GM18868 (cell line): ENCODE measurements around the gene TAC4.
"Not testable (repeated sequence)": the region's sequence is repeated elsewhere in the genome, so short reads cannot be mapped to it uniquely, and the experiment has no call there.

Source experiments
- ATAC-seq: cut with Tn5 transposase; IDR thresholded peaks from one replicate; pipeline ENCODE4 v1.9.1; 2021; ENCODE audit warnings: mild to moderate bottlenecking, moderate library complexity; ENCODE audit not compliant: unreplicated experiment

TAC4 gene

DNA sequence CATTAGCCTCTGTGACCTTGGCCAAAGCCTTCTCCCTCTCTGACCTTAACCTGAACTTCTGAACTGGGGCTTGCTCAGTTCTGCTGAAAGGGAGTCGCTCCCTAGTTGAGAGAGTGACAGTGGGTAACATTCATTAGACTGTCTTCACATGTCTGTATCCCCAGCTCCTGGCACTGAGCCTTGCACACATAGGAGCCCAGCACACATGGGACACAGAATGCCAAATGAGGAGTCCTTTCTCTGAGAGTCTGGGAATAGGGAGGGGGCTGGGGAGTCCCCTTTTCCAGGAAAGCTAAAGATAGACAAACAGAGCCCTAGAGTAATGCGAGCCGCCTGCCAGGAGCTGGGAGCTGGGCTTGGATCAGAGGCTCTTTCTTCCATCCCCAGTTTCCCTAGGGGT is 2.5 kb downstream of the TAC4 start:
- ATAC-seq: no peak

DNA sequence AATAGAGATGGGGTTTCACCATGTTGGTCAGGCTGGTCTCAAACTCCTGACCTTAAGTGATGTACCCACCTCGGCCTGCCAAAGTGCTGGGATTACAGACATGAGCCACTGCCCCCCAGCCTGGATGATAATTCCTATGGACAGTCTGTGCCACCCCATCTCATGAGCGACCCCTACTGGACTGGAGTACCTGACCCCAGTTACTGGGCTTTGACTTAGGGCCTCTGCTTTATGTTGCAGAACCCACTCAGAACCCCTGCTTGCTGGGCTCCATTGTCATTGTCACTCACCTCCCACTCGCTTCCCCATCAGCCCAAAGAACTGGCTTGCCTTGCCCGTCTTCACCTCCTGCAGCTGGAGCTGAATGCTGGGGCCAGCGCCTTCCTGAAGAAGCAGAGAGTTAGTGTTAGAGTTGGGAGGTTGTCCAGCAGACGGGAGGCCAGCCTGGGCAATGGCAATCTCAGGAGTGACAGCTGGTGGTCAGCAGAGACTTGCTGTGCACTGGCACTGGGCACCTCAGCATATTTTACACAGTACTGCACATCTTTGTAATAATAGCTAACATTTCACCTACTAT is 4.0 kb downstream of the TAC4 start:
- ATAC-seq: no peak

DNA sequence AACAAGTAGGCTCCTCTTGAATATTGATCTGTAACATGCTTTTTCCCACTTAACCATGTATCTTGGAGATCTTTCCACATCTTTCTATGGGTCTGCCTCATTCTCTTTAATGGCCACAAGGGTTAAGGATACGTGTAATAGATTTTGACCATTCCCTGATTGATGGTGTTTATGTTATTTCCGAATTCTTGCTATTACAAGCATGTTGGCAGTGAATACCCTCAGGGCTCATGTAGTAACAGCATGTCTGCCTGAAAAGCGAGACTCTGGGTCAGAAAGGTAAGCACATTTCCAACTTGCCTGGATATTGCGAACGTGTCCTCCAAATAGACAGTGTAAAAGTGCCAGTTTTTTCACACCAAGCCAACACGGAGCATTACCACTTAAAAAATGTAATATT is 5.0 kb downstream of the TAC4 start:
- ATAC-seq: no peak

DNA sequence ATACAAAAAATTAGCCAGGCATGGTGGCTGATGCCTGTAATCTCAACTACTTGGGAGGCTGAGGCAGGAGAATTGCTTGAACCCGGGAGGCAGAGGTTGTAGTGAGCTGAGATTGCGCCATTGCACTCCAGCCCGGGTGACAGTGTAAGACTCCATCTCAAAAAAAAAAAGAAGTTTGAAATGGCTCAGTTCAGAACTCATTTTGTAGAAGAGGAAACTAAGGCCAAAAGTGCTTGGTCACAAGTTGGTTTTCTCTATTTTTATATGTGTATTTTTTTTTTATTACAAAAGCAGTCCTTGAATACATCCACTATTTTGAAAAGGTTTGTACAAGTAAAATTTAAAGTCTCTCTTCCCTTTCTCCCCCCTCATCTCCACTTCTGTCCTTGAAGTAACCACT is 5.5 kb downstream of the TAC4 start:
- no peak for ATAC-seq

DNA sequence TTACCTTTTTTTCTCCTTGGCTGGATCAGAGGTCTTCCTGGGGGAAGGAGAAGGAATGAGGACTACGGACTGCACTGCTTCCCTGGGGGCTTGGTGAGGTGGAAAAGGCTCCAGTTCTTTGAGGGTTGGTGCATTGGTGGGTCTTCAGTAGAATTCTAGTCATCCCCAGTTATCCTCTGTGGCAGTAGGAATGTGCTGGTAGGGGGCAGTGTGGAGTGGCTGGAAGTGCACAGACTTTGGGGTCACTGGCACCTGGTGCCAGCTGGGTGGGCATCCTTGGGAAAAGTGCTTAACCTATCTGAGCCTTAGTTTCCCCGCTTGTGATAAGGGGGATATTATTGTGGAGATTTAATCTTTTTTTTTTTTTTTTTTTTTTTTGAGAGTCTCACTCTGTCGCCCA is 6.3 kb downstream of the TAC4 start:
- no peak for ATAC-seq

DNA sequence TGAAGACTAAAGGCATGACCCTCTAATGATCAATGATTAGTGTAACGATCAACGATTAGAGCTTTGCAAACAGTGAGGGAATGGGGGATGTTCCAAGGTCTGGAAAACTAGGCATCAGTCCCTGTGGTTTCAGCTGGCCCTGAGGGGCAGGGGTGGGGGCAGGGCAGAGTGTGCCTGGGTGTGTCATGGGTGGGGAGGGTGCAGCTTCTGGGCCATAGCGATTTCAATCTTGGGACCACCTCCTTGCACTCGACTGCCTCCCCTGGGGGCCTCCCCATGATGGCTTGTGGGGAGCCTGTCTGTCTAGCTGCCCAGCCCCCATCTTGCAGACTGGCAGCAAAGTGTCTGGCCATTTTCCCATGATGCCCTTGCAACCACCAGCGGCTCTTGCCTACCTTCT is 8.4 kb downstream of the TAC4 start:
- ATAC-seq: no peak

DNA sequence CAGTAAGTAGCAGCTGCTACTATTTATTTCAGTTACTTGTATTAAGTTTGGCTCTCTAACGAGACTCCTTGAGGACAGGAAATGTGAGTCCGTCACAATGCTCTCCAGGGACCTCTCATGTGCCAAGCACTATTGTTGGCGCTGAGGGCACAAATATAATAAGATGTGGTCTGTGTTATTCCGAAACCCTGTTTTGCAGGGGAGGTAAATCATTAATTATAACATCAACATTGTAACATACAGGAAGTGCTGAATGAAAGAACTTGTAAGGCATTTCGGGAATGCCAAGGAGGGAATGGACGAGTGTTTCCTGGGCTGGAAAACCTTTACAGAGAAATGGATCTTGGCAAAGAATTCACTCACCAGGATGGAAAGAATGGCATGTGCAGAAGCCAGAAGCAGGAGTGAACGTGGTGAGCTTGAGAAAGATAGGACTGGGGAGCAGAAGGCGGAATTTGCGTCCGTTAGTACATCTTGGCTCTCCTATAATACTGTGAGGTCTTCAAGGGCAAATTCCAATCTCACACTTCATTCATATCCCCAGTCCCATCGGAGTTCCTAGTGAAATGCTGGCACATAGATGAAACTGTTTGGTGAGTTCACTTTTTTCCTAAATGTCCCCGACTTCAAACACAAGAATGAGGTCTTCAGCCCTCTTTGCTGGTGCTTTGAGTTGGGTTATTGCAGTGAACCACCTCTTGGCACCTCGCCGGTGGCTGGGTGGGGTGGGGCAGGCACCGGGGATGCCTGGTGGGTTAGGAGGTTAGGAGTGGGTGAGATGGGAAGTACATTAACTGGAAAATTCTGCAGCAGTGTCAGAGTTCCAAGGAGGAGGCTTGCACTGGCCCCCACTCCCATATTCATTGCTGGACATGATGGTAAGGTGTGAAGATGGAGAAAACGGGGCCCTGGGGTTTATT is 11.5 kb downstream of the TAC4 start:
- no peak for ATAC-seq

DNA sequence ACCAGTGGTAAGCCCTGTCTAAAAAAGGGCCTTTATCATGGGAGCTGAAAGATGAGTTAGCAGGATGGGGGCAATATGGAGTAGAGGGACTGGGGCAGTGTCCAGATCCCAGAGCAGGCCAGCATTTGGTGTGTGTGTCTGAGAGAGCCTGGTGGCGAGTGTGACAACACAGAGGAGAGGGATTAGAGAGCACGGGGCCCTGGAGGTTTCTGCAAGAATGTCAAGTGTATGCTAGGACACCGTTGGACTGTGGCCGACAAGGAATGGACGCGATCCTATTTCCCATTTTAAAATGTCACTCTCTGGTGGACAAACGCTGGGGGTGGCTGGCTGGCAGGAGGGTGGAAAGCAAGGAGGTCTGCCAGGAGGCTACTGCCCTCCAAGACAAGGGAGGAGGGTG is 12.4 kb downstream of the TAC4 start:
- ATAC-seq: no peak

DNA sequence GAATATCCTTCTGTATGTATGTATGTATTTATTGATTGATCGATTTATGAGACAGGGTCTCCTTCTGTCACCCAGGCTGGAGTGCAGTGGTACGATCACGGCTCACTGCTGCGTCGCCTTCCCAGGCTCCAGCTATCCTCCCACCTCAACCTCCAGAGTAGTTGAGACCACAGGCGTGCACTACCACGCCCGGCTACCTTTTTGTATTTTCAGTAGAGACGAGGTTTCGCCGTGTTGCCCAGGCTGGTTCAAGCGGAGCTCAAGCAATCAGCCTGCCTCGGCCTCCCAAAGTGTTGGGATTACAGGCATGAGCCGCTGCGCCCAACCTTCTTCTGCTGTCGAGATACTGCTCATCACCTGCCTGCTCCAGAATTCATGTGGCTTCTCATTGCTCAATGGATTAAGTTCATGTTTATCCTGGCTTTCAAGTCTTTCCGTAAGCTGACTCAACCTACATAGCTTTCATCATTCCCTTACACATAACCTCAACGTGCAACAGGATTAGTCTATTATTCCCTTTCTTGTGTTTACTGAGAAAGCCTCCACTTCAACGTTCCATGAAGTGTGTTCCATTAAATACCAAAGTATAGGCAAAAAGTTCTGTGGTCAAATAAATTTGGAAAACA is 13.6 kb downstream of the TAC4 start:
- no peak for ATAC-seq

DNA sequence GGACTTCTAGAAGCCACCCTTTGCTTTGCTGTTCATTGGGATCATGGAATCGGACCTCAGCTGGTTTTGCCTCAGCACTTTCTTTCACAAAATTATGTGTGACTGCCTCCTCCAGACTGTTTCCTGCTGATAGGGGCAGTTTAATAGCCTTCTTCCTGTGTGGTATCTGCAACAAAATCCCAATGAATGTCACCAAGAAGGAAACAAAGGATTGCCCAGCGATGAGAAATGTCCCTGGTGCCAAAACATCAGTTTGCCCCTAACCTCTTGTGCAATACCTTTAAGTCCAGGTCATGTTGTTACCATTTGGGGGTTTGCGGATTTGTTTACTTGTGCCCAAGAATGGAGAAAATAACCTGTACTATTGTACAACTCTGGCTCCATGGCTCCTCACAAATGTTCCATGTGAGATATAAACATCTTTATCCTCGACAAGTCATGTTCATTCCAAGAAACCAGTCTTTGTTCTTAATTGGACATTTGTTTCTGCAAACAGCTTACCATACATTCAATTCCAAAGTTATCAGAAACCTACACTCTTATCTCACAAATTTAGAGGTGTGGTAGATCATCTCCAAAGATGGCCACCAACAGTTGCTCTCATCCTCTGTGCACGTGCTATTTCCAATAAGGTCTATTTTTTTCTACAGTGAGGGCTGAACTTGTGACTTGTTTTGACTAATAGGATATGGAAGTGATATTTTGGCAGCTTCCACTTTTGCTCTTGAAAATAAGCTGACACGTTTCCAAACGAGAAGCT is 14.8 kb downstream of the TAC4 start:
- no peak for ATAC-seq

DNA sequence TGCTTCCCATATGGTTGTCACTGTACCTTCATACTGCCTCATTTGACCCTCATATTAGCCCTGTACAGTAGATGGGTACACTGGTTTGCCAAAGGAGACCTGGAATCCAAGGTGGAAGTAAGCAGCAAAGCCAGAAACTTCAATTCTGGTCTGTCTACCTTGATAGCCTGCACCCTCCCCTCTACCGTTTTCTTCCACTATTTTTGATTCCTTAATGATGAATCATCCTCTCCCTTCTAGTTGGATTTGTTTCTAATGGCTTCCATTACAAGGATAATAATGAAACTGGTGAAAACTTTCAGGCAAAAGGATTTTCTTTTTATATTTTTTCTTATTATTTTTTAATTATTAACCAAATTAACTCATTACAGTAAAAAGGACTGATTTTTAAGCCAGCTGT is 17.3 kb downstream of the TAC4 start:
- ATAC-seq: no peak

DNA sequence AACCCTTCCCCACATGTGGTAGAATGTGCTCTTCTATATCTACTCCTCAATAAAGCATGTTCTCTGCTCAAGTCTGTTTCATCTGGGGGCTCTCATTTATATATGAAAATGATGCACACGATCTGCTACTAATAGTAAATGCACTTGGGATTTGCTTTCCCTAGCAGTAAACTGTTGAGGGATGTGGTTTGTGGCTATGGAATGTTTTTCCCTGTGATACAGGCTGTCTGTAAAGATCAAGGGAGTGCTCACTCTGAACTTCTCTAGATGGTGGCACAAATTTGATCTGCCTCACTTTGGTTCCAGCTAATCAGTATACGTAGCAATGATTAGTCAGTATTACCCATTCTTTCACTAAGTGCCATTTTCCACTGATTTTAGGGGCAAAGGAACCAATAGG is 18.8 kb downstream of the TAC4 start:
- ATAC-seq: no peak

DNA sequence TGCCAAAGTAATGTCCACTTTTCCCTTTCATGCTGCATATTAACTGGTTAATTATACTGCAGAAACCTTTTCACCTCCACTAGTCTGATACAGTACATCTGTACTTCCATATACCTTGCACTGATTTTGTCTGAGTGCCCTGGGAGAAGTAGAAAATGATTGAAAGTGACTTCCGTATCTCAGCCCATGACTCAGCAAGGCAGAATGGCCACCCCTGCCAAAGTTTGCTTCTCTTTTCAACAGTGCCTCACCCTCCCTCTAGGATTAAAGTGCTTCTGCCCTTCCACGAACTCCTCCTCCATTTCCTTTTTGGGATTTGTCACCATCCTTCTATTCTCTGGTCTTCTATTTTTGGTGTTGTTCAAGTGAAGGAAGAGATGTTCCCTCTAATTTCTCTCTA is 19.5 kb downstream of the TAC4 start:
- ATAC-seq: not testable (repeated sequence)

DNA sequence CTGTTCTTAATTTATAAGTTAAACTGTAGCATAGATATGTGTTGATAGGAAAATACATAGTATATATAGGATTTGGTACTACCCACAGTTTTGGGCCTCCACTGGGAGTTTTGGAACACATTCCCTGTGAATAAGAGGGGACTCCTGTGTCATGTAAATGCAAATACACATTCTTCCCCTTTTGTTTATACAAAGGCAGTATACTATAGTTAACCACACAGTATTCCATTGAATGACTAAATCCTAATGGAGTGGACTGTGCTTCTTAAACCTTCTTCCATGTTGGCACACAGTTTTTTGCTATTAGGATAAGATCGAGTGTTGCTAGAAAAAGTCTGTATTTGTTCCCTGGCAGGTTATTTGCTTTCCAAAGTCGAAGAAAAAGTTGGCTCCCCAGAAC is 22.2 kb downstream of the TAC4 start:
- ATAC-seq: no peak

DNA sequence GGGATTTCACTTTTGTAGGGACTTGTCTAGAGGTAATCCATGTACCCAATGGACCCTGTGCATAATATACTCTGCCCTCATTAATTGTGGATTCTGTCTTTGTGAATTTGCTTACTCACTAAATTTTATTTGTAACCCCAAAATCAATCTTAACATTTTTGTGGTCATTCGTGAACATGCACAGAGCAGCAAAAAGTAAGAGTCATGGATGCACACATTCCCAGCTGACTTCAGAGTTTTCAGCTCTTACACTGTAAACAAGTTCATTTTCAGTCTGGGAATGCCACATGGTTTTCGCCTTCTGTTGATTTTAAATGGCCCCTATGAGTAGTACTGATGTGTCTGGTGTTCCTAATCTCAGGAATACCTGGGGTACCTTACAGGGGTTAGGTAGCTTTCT is 24.3 kb downstream of the TAC4 start:
- ATAC-seq: no peak

DNA sequence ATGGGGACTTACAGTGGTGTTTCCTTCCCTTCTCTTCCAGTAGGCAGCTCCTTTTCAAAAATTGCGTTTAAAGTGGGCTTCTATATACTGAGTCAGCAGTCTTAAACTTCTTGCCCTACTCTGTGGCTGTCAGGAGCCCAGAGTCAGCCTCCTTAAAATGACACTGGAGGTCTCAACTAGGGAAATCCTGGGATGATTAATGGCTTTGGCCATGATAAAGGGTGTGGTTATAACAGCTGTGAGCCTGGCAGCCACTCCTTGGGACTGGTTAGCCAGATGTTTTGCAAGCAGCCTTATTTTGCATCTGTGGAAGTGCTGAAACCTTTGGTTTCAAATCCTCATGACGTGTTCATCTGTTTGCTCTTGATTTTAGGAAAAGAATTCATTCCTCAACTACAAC is 25.0 kb downstream of the TAC4 start:
- no peak for ATAC-seq

DNA sequence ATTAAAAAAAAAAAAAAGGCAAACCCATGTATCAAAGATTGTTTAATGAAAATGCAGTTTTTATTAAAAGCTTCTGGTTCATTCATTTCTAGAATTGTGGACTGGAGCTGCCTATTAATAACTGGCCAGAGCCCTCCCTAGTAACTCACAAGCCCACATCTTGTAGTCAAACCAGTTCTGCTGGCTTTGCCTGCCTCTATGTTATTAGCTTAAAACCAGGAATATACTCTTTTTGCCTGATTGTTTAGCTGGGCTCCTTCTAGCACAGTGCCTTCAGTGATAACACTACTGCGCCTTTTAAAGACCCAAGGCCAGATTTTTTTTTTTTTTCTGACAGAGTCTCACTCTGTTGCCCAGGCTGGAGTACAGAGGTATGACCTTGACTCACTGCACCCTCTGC is 26.0 kb downstream of the TAC4 start:
- ATAC-seq: no peak

DNA sequence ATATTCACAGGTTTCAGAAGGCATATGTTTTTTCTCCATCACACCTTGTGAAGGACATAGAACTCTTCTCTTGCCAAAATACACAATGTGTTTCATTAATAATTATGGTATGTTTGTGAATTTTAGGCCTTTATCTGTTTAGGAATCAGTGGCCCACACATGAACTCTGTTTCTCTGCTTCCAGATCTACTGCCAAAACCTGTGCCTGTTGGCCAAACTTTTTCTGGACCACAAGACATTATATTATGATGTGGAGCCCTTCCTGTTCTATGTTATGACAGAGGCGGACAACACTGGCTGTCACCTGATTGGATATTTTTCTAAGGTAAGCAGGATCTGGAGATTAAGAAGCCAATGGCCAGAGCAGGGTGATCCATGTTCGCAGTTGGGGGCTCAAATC is 26.4 kb downstream of the TAC4 start:
- no peak for ATAC-seq

DNA sequence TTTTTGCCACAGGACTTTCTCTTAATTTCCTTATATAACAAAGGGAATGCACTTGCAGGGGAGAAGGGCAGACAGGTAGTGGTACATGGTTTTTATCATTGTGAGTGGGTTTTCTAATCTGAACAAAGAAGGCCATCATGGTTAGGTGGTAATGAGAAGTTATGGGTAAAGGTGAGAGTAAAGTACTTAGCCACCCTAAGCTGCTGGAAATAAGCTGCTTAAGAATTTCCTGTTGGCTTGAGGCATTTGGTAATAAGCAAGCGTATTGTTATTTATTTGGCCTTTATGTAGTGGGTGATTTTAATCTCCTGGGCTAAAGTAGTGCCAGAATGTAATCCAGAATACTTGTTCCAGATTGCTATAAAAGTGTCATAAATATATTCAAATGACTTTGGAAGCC is 27.1 kb downstream of the TAC4 start:
- no peak for ATAC-seq

DNA sequence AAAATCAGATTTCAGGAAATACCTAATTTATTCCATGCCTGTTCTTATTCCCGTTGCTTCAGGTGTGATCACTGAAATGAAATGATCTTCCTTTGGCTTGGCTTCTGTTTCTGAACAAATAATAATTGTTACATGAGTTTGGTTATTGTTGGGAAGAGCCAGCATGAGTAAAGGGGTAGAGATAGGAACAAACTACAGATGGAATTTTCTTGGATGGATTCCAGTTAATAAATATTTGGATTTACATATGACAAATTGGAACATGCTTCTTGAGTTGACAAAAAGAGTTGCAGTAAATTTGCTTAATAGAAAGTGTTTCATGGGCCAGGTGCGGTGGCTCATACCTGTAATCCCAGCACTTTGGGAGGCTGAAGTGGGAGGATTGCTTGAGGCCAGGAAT is 28.2 kb downstream of the TAC4 start:
- ATAC-seq: no peak

DNA sequence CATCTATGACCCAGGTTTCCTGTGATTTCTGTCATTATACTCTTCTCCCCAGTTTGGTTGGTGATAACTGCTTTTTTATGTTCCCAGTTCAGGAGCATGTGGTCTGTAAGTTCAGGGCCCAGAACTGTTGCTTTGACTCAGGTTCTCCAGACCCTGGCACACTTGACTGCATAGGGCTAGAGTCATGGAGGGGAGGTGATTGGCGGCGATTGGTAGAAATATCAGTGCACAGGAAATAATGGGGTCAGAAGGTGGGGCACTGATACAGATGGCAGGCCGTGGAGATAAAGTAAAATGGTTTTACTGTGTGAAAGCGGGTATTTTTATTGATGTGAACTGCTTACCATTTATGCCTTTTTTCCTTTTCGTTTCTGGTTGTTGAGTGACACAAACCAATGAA is 28.7 kb downstream of the TAC4 start:
- no peak for ATAC-seq

DNA sequence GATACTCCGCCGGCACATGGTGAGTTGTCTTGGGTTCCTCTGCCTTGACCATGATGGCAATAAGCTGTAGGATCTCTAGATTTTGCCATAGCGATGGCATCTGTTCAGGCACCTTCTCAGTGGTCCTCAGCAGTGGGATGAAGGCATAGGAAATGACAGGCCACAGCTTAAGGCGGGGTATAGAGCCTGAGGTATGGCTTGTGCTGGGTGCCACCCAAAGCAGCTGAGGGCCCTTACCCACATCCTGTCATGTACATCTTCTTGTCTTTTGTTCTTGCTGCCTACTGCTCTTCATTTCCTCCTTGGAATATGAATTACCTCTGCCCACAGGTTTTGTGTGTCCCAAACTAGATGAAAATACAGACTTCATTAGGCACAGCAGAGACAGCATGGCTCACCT is 29.9 kb downstream of the TAC4 start:
- ATAC-seq: no peak
